ENCODE measurements around the gene ADGRV1. TPM values are rescaled to one million over a fixed set of nuclear protein-coding genes. Genes with fewer than 3 reads are reported as not detected.
"Not testable (repeated sequence)": the region's sequence is repeated elsewhere in the genome, so short reads cannot be mapped to it uniquely, and the experiment has no call there.

Gene ADGRV1
- total RNA-seq, 2 donors from 2014 or later: 16.4 to 20.9 TPM

- H3K27ac ChIP-seq: no peak overlapping the region
- H3K4me3 ChIP-seq: no peak overlapping the region
- H3K36me3 ChIP-seq: no peaks in the 10 kb centered on the region
- H3K9me3 ChIP-seq: no peaks in the 10 kb centered on the region
- no peaks in the 10 kb centered on the region for H3K27me3 ChIP-seq (replicated peaks; ENCODE audit: insufficient read depth)
- H3K4me1 ChIP-seq (replicated peaks): no peaks in the 10 kb centered on the region
- intact Hi-C loops (cut with DNase I): no loop called here
- no peak for DNase-seq (ENCODE audit: low spot score)
- no peak for TF ChIP-seq POLR2AphosphoS5 (IDR thresholded peaks at IDR 0.05)
- TF ChIP-seq POLR2A (IDR thresholded peaks at IDR 0.05): no peak
- no peak for TF ChIP-seq CTCF (IDR thresholded peaks at IDR 0.05)
- 89% methylated on average over 7 of the region's 7 CpGs for WGBS
These were observed 39.7 kb downstream of the ADGRV1 start for GRCh38 chr5:90598293-90598692.

GRCh38 chr5:90600307-90600706 is 41.7 kb downstream of the ADGRV1 start:
- DNase-seq (ENCODE audit: low spot score); H3K27ac ChIP-seq; H3K9me3 ChIP-seq; H3K36me3 ChIP-seq; H3K4me1 ChIP-seq (replicated peaks); H3K27me3 ChIP-seq (replicated peaks; ENCODE audit: insufficient read depth); intact Hi-C loops (cut with DNase I); H3K4me3 ChIP-seq: not testable (repeated sequence)
- WGBS: 99% methylated on average over 3 of the region's 3 CpGs

- Histone ChIP-seq H3K27me3 (replicated peaks; ENCODE audit: insufficient read depth) (no peaks in the 10 kb centered on the region), H3K27ac (no peak overlapping the region), H3K9me3 (no peaks in the 10 kb centered on the region), H3K4me3 (no peak overlapping the region), H3K4me1 (replicated peaks) (no peaks in the 10 kb centered on the region), H3K36me3 (no peaks in the 10 kb centered on the region)
- DNase-seq (ENCODE audit: low spot score): no peak
- 63% methylated on average over 2 of the region's 2 CpGs for WGBS
- intact Hi-C loops (cut with DNase I): no loop called here
- TF ChIP-seq POLR2A (IDR thresholded peaks at IDR 0.05) (no peak), CTCF (IDR thresholded peaks at IDR 0.05) (no peak), POLR2AphosphoS5 (IDR thresholded peaks at IDR 0.05) (no peak)
These were observed 42.9 kb downstream of the ADGRV1 start for GRCh38 chr5:90601468-90601867.

- Histone ChIP-seq H3K9me3 (no peaks in the 10 kb centered on the region), H3K4me3 (no peak overlapping the region), H3K27me3 (replicated peaks; ENCODE audit: insufficient read depth) (no peaks in the 10 kb centered on the region), H3K27ac (no peak overlapping the region), H3K36me3 (no peaks in the 10 kb centered on the region), H3K4me1 (replicated peaks) (no peaks in the 10 kb centered on the region)
- no peak for DNase-seq (ENCODE audit: low spot score)
- intact Hi-C loops (cut with DNase I): no loop called here
- no peak for TF ChIP-seq POLR2AphosphoS5 (IDR thresholded peaks at IDR 0.05)
- TF ChIP-seq CTCF (IDR thresholded peaks at IDR 0.05): no peak
- 79% methylated on average over 1 of the region's 1 CpG for WGBS
These were observed 44.1 kb downstream of the ADGRV1 start for GRCh38 chr5:90602681-90603080.

GRCh38 chr5:90606539-90606938 is 47.9 kb downstream of the ADGRV1 start:
- Histone ChIP-seq H3K27ac (no peak overlapping the region), H3K9me3 (no peaks in the 10 kb centered on the region), H3K4me1 (replicated peaks) (no peaks in the 10 kb centered on the region), H3K36me3 (no peaks in the 10 kb centered on the region), H3K4me3 (no peak overlapping the region), H3K27me3 (replicated peaks; ENCODE audit: insufficient read depth) (no peaks in the 10 kb centered on the region)
- intact Hi-C loops (cut with DNase I): no loop called here
- 52% methylated on average over 2 of the region's 2 CpGs for WGBS
- TF ChIP-seq POLR2A (IDR thresholded peaks at IDR 0.05) (no peak), CTCF (IDR thresholded peaks at IDR 0.05) (no peak), POLR2AphosphoS5 (IDR thresholded peaks at IDR 0.05) (no peak)
- no peak for DNase-seq (ENCODE audit: low spot score)

Measured in prostate gland (tissue), 2 donors.